ENCODE measurements around the gene NF2. TPM values are rescaled to one million over a fixed set of nuclear protein-coding genes. Genes with fewer than 3 reads are reported as not detected.

NF2 gene
- total and polyA plus RNA-seq, 11 donors: 15.0 to 137 (median 52.1) TPM

DNA sequence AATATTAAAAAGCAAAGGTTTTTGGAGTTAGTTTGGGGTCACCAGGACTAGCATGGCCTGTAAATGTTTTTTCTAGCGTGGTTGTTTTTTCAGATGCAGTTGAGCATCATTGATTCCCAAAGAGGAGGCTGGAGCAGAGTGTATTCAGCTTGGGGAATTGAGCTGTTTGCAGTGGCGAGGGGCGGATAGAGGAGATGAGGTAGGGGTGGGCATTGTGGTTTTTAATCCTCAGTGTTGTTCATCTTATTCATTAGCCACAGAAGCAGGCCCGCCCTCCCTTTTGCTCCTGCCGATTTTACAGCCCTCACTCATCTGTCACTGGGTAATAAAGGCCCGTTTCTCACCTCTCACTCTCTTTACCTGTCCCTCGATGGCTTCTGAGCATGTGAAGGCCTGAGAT lies 51.4 kb downstream of the NF2 start:
- ATAC-seq: no peak

DNA sequence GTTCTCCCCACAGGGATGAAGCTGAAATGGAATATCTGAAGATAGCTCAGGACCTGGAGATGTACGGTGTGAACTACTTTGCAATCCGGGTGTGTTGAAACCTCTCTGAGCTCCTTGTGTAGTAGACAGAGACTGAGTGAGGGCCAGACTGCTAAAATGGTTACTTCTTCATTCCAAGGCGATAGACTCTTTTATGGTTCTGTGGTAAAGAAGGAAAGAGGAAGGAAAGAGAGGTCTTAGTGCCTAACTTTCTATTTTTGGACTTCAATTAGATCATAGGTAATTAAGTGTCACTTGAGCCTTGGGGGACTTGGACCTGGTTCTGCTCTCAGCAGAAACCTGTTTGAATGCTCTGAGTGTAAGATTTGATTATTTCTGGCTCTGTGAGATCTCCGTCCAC lies 54.7 kb downstream of the NF2 start:
- Histone ChIP-seq H3K27ac (no peak overlapping the region), H3K36me3 (peaks cover 0 to 98% (median 78%) of the 10 kb centered on the region in 9 donors), H3K4me1 (peaks cover 0 to 24% (median 0%) of the 10 kb centered on the region in 12 donors), H3K9me3 (no peaks in the 10 kb centered on the region), H3K4me3 (no peak overlapping the region), H3K27me3 (no peaks in the 10 kb centered on the region)
- intact Hi-C loops (cut with DNase I): no loop called here
- 72 to 81% (median 76%) methylated on average over 4 of the region's 4 CpGs for WGBS, 4 donors
- TF ChIP-seq CTCF (IDR thresholded peaks at IDR 0.05) (no peak), POLR2A (IDR thresholded peaks at IDR 0.05) (no peak)
- ATAC-seq (no peak), DNase-seq (no peak)

More for the DNA sequence above, 51.4 kb downstream of the NF2 start:
- Histone ChIP-seq H3K4me3 (no peak overlapping the region), H3K36me3 (peaks cover 0 to 79% (median 47%) of the 10 kb centered on the region in 9 donors), H3K9me3 (no peaks in the 10 kb centered on the region), H3K27me3 (no peaks in the 10 kb centered on the region), H3K4me1 (peaks cover 0 to 23% (median 0%) of the 10 kb centered on the region in 12 donors), H3K27ac (no peak overlapping the region)
- TF ChIP-seq POLR2A (IDR thresholded peaks at IDR 0.05) (no peak), CTCF (IDR thresholded peaks at IDR 0.05) (no peak)
- intact Hi-C loops (cut with DNase I): no loop called here
- DNase-seq: no peak
- WGBS, 4 donors: 91 to 93% (median 92%) methylated on average over 7 of the region's 7 CpGs

DNA sequence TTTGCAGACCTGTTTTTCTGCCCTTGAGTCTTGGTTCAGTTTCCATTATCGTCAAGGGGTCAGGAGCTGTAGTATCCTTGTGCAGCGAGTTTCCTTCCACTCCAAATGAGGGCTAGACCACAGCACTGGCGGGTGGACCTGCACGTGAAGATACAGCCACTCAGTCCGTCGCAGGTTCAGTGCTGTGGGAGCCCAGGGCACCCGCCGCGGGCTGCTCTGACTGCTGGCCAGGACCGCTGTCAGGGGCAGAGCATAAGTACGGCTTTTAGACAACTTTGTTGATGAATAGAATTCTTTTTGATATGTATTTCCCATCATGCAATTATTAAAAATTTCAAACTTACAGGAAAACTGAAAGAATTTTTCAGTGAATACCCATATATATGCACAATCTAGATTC lies 56.6 kb downstream of the NF2 start:
- no peak overlapping the region for H3K4me3 ChIP-seq
- TF ChIP-seq POLR2A (IDR thresholded peaks at IDR 0.05): no peak
- TF ChIP-seq CTCF (IDR thresholded peaks at IDR 0.05): no peak
- no peaks in the 10 kb centered on the region for H3K27me3 ChIP-seq
- peaks cover 0 to 99% (median 87%) of the 10 kb centered on the region in 9 donors for H3K36me3 ChIP-seq
- WGBS, 4 donors: 91 to 96% (median 93%) methylated on average over 11 of the region's 11 CpGs
- H3K27ac ChIP-seq: no peak overlapping the region
- DNase-seq (no peak), ATAC-seq (no peak)
- H3K9me3 ChIP-seq: no peaks in the 10 kb centered on the region
- H3K4me1 ChIP-seq: peaks cover 0 to 24% (median 0%) of the 10 kb centered on the region in 12 donors
- intact Hi-C loops (cut with DNase I): no loop called here

GRCh38 chr22:29661336-29661735 lies 57.9 kb downstream of the NF2 start:
- Histone ChIP-seq H3K4me3 (no peak overlapping the region), H3K27me3 (no peaks in the 10 kb centered on the region), H3K27ac (no peak overlapping the region), H3K4me1 (peaks cover 0 to 24% (median 0%) of the 10 kb centered on the region in 12 donors), H3K36me3 (peaks cover 0 to 99% (median 87%) of the 10 kb centered on the region in 9 donors), H3K9me3 (no peaks in the 10 kb centered on the region)
- no peak for TF ChIP-seq POLR2A (IDR thresholded peaks at IDR 0.05)
- 74 to 87% (median 79%) methylated on average over 2 of the region's 2 CpGs for WGBS, 4 donors
- intact Hi-C loops (cut with DNase I): no loop called here
- DNase-seq (no peak), ATAC-seq (no peak)

DNA sequence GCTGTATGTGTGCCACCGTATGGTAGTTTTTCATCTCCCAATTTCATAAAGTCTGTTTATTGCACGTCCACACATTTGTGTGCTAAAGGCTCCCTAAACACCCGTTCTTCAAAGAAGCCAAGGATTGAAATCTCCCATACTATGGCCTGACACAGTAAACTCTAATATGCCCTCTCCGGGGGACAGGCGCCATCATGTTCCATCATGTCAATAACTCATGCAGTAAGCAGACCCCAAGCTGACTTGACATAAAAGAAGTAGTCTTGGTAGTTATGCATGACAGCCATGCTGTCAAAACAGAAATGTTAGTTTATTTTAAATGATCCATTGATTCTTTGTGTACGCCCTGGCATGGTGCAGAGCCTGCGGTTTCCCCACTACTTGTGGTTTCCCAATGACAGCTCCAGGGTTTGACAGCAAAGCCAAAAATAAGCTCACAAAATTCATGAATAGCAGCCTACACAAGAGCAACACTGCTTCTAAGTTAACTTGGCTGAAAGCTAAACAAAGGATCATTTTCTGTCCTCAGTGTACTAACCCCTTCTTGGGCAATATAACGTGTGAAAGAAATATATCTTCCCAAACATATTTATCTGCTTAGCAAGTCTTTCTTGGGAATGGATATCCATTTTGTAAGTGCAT lies 59.9 kb downstream of the NF2 start:
- WGBS, 4 donors: 89 to 98% (median 94%) methylated on average over 8 of the region's 8 CpGs
- peaks cover 0 to 98% (median 90%) of the 10 kb centered on the region in 9 donors for H3K36me3 ChIP-seq
- no peak for TF ChIP-seq CTCF (IDR thresholded peaks at IDR 0.05)
- no peak for TF ChIP-seq POLR2A (IDR thresholded peaks at IDR 0.05)
- DNase-seq: no peak
- peaks cover 0 to 14% (median 0%) of the 10 kb centered on the region in 12 donors for H3K4me1 ChIP-seq
- no peak overlapping the region for H3K4me3 ChIP-seq
- intact Hi-C loops (cut with DNase I): no loop called here
- H3K9me3 ChIP-seq: no peaks in the 10 kb centered on the region
- ATAC-seq: no peak
- H3K27me3 ChIP-seq: no peaks in the 10 kb centered on the region
- no peak overlapping the region for H3K27ac ChIP-seq
